RPMI8226 (cell line): ENCODE data around the gene CRELD2.
A peak's percentile ranks its signal among the peaks of the same experiment; 100 is the strongest.

Source experiments
- DNase-seq: peaks from one replicate; pipeline ENCODE4 v3.0.0-alpha.2; 2015

The CRELD2 gene

DNA sequence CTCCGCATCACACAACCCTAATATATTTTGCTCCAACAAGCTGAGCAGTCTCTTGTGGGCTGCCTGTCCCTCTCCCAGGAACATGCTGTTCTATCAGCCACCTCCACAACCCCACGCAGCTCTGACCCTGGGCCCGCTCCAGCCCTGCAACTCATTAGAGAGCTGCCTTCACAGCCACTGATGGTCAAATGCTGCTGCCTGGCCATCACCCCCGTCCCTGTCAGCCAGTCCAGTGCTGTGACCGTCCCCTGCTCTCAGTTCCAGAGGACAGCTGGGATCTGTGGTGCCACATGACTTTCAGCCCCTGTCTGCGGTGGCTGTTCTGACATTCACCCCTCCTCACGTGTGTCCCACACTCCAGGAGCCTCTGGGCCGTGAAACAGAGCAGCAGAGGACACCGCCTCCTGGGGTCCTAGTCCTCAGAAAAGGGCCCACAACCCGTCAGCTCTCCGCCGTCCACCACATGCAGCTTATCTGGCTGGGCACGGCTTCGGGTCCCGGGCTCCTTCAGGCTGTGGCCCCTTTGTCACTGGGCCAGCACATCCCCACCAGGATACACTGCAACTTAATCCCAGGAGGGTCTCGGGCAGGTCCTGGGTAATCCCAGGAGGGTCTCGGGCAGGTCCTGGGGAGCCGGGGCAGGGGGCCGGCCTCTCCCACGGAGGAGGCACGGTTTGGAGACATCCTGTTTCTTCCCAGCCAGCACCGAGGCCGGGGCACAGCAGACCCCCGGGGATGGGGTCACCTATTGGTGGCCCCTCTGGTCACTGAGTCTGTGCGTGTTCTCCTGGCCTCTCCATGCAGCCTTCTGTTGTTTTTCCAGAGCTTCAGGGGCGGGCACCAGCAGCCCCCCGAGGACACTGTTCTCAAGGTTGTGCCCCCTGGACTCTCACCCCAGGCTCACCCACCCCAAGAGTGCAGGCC, 15.1 kb downstream of the CRELD2 start:
- peak; percentile 54 for DNase-seq

DNA sequence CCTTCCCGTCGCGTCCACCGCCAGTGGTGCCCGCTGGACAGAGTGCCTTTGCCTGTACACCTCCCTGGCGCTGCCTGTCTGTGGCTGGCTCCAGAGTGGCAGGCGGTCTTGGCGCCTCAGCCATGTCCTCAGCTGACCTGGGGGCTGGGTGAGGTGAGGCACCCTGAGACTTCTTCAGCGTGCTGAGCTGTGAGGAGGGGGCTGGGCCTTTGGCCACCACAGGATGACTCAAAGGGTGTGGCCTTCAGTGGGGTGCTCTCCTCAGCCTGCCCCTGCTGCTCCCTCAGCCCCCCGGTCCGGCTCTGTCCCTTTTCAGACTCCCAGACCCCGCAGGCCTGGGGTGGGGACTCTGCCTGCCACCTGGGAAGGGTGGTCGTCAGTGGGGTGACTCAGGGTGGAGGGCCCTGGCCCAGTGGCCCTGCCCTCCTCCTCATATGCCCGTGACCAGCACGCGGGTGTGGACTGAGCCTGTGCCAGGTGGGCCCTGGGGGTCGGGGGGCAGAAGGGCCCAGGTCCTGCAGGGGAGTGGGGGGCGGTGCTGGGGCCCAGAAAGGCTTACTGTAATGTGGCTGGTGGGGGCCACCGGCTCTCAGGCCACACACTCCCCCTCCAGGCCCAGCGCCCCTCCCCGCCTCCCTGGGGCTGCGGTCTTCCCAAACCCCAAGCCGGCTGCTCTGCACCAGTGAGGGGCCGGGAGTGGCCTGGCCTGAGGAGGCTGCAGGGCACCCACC, 15.9 kb downstream of the CRELD2 start:
- DNase-seq, result peak; percentile 95

DNA sequence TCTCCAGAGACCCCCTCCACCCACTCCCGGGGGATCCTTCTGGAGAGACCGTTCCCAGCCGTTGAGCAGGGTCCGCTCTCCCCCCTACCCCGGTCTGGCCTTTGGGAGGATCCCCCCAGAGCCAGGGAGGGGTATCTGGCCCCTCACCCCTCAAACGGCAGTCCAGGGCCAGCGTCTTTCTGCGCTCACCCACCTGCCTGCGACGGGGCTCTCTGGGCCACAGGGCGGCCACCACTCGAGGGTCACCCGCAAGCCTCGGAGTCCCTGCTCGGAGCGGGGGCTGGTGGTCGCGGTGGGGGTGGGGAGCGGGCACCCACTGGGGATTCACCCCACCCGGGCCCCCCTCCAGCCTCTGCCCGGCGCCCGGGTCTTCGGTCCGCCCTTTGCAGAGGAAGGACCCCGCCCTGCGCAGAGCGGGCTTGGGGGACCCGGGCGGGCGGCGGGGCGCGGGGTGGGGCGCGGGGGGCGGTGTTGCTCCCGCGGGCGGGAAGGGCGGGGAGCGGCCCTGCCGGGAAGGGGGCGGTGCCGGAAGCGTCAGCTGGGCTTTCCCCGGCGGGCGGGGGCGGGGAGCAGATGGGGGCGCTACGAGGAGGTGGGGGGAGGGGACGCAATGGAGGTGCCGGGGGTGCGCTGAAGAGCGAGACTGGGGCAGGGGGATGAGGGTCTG, 16.6 kb downstream of the CRELD2 start:
- peak; percentile 93 for DNase-seq

DNA sequence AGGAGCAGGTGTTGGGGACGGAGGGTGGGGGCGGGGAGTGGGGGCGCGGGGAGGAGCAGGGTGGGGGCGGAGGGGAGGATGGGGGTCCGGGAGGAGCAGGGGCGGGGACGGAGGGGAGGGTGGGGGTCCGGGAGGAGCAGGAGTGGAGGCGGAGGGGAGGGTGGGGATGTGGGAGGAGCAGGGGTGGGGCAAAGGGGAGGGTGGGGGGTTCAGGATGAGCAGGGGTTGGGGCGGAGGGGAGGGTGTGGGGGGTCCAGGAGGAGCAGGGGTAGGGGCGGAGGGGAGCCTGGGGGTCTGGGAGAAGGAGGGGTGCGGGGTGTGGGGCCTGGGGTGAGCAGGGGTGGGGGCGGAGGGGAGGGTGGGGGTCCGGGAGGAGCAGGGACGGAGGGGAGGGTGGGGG, 17.1 kb downstream of the CRELD2 start:
- no peak for DNase-seq

DNA sequence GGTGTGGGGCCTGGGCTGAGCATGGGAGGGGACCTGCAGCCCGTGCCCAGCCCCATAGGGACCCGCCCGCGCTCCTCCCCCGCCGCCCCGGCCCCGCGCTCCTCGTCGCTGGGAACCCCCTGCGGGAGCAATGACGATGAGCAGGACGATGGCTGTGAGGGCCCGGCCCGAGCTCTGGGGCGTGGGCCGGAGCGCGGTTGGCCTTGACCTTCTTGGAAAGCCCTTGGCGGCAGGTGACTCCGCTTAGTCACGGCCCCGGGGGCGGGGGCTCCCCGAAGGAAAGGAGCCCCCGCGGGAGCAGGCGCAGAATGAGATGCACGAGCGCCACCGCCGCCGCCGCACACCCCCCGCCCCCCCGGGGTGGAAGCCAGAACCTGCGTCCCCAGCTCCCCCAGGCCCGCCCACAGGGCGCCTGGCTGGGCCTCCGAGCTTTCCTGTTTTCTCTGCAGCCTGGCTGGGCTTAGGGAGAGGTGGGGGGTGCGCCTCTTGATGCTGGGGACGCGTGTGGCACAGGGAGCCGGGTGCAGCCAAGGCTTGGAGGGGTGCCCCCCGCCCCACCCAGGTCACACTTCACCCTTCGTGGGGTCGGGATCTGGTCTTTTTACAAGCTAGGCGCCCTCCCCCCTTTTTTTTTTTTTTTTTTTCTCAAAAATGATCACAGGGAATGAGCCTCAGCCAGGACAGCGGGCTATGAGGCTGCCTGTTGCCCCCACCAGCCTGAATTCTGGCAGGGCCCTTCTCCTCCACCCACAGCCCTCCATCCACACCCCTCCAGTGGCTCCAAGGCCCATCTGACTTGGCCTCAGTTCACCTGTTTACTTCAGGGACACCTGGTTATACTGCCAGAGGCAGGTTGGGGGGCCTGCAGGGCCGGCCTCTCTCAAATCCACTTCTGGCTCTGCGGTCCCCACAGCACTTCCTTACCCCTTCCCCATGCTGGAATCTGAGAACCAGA, 17.9 kb downstream of the CRELD2 start:
- DNase-seq, result peak; percentile 96

DNA sequence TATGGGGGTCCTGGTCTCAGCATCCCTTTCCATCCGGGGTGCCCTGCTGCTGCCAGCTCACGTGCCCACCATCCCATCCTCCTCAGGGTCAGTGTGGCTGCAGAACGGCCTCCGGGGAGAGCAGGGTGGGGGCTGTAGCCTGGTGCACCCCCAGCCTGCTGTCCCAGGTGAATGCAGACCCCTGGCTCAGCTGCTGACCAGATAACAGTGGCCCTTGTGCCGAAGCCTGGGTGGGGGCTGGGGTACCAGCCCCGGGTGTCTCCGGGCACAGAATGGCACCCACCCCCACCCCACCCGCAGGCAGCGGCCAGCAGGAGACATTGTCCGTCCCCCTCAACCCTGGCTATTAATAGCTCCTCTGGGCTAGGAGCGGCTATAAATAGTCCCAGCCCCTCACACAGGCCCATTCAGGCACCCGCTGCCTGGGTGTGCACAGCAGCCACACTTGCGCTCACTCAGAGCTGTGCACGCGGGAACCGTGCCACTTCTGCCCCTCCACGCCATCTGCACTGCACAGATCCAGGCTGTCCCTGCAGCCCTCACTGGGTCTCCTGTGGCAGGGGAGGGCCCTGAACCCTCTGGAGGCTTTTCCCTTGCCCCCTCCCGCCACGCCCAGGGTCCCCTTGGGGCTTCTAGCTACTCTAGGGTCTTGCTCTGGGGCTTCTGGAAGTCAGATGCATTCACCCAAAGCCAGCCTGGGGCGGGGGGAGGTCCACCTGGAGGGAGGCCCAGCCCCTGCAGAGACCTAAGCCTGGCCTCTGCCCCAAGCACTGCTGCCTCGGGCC, 18.7 kb downstream of the CRELD2 start:
- peak; percentile 72 for DNase-seq

DNA sequence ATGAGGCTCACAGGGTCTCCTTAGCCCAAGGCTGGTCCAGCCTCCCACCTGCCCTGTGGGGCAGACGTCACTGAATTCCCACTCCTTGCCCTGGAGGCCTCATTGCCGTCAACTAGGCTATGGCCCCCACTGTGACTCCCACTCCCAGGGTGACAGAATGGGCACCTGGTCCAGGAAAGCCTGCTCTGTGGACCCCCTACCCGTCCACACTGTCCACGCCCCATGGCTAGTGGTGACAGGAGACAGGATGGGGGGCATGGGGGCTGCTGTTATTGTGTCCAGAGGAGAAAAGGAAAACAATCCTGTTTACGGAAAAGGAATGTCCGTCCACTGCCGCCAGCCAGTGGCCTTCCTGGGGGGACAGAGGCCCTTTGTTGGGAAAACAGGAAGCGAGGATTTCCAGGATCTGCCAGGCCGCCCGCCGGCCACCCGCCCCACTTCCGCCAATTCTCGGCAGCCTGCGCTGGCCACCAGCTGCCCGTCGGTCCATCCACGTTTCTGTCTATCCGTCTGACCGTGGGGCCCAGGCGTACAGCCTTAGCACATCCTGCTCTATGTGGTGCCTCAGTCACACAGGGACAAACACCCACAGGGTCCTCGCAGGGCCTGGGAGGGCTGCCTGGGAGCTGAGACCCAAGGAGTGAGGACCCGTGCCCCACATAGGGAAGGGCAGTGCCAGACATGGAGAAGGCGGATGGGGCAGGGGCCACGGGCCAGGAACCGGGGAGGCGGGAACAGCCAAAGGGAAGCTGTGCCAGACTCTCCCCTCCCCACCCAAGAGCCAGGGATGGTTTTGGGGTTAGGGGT, 19.5 kb downstream of the CRELD2 start:
- DNase-seq, result no peak

DNA sequence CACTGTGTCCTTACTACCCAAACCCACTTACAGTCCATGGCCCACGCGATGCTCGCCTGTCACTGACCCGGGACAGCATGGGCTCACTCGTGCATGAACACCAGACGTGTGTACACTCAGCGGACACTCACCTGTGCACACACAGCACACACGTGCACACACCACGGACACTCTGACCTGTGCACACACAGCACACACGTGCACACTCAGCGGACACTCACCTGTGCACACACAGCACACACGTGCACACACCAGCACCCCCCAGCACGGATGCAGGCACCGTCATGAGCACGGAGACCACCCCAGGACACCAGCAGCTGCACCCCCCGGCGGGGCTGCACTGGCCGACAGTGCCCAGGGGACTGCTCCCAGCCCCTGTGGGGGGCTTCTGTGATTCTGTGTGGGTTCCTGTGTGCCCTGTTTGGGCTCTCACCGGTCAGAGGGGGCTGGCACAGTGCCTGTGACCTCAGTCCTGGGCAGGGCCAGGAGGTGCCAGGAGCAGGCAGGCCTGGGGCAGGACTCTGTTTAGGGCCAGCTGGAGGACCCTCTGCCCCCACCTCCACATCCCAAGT, 20.2 kb downstream of the CRELD2 start:
- no peak for DNase-seq

DNA sequence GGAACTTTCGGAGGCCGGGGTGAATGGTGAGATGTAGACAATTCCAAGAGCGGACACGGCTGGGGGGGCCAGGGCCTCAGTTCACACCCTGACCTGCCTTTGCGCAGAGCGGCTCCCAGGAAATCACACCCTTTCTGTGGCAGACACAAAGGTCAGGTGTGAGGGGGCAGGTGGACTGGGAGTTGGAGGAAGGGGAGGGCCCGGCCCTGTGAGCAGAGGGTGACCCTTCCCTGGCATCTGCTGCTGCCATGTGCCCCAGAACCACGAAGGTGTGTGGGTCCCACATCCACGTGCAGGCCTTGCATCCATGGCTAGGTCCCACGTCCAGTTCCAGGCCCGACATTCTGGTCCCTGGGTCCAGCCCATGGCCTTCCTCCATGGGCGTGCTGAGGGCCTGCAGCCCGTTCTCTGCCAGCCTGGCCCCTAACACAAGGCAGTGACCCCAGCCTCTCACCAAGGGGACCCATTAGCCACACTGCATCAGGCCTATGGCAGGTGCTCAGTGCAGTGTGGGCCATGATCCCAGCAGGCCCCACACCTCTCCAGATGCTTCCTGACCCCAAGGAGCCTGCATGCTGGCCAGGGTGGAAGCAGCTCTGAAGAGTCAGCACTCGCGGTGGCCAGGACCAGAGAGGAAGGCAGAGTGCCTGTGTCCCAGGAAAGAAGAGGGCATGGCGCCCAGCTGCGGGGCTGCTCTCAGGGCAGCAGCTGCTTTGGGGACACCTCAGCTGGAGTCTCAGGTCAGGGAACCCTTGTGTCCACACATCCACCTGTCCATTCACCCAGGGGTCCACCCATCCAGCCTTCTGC, 23.3 kb downstream of the CRELD2 start:
- DNase-seq, result no peak

DNA sequence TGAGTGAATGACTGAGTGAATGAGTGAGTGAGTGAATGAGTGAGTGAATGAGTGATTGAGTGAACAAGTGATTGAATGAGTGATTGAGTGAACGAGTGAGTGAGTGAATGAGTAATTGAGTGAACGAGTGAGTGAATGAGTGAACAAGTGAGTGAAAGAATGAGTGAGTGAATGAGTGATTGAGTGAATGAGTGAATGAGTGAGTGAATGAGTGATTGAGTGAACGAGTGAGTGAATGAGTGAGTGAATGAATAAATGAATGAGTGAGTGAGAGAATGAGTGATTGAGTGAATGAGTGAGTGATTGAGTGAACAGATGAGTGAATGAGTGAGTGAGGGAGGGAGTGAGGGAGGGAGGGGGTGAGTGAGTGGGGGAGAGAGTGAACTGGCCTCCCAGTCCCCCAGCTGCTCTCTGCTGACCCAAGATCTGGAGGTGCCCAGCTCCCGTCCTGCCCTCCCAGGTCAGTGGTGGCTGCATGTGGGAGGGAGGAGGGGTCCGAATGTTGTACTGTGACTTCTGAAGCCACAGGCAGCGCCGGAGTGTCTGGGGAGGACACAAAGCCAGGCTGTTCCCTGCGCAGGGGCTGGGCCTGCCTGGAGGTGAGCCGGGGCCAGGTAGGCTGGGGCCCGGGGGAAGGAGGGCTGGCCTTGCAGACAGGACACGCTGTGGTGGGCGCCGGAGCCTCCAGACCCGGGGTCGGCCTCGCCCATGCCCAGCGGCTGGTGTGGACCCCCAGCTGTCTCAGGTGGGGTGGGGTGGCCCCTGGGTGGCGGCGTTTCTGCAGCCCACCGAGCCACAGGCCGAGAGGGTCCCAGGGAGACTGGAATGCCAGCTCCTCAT, 24.4 kb downstream of the CRELD2 start:
- no peak for DNase-seq

DNA sequence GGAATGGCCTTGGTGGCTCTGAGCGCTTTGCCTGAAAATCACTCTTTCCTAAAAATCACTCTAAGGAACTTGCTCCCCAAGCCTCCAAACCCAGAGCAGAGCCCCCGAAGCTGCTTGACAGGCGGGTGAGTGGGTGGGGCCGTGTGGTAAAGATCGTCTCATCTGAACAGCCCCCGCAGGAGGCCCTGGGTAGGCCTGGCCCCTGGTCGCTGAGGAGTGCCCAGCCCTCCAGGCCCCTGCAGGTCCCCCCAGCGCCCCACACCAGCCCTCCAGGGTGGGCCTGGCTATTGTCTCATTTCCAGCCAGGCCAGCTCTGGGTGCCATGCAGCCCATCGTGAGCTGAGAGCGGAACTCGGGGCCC, 25.0 kb downstream of the CRELD2 start:
- DNase-seq, result no peak

DNA sequence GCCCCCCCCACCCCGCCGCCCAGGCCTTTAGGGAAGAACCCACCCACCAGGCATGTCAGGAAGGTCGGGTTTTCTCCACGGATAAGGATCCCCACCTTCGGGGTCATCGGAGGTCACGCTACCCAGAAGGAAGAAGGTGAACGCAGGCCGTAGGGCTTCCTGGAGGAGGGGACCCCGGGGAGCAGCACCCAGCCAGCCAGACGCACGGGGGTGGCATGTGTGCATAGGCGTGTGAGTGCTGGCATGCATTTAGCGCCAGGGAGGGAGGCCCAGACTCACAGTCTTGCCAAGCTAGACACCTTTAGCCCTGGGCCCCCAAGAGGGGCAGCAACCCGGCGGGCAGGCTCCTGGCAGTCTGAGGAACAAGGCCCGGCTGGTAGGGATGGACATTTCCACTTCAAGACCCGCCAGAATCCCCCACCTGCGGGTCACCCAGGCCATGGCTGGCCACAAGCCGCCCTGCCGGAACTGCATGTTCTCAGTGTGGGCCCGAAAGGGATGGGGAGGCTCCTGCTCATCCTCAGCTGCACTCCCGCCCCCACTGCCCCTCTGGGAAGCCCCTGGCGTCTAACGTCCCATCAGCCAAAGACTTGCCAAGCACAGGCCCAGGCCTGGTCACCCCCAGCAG, 25.5 kb downstream of the CRELD2 start:
- DNase-seq, result no peak

DNA sequence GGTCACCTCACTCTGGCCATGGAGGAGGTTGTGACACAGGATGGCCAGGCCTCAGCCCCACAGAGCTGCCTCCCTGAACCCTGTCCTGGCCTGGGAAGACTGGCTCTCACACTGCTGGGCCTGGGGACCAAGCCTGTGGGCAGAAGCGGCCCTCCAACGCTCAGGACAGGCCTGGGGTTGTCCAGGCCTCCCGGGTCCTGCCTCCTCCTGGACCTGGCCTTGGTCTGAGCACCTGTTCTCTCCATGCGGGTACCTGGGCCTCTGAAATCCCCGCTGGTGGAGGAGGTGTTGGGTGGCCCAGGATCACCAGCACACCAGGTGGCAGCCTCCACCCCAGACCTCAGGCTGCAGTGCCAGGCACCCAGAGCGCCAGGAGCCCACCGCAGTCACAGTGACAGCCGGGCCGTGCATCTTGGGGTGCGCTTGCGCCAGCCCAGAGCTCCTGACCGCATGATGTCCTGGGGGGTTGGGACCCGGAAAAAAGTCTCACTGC, 26.0 kb downstream of the CRELD2 start:
- DNase-seq, result no peak

DNA sequence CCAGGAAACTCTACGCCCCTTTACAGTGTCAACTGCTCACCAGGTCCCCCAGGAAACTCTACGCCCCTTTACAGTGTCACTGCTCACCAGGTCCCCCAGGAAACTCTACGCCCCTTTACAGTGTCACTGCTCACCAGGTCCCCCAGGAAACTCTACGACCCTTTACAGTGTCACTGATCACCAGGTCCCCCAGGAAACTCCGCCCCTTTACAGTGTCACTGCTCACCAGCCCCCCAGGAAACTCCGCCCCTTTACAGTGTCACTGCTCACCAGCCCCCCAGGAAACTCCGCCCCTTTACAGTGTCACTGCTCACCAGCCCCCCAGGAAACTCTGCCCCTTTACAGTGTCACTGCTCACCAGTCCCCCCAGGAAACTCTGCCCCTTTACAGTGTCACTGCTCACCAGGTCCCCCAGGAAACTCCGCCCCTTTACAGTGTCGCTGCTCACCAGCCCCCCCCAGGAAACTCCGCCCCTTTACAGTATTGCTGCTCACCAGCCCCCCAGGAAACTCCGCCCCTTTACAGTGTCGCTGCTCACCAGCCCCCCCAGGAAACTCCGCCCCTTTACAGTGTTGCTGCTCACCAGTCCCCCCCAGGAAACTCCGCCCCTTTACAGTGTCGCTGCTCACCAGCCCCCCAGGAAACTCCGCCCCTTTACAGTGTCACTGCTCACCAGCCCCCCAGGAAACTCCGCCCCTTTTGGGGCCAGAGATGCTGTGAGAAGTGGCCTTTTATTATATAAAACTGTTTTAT, 26.8 kb downstream of the CRELD2 start:
- peak; percentile 62 for DNase-seq

DNA sequence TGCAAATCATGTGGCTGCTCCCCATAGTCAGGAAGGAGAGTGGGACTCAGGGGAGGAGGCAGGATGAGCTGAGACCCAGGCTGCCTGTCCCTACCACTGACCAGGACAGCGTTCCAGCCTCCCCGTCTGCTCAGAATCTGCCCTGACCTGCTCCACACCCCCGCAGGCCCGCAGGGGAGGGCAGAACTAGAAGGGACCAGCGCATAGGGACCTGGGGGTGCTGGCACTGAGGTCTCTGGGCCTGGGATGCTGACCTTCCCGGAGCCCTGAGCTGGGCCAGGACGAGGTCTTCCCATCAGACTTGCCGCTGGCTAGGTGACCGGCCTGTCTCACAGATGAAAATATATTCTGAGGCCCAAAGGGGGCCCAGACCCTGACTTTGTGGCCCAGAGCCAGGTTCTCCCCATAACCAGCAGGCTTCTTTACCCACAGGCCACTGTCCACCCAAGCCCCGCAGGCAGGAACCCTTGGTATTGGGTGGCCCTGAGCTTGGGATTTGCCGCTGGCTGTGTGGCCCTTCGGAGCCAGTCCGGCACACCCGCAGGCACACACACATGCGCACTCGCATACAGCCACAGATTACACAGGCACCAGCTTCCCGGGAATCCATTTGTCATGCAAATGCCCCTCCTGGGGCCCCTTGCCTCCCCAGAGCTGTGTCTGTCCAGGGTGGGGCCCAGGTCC, 28.3 kb downstream of the CRELD2 start:
- no peak for DNase-seq

DNA sequence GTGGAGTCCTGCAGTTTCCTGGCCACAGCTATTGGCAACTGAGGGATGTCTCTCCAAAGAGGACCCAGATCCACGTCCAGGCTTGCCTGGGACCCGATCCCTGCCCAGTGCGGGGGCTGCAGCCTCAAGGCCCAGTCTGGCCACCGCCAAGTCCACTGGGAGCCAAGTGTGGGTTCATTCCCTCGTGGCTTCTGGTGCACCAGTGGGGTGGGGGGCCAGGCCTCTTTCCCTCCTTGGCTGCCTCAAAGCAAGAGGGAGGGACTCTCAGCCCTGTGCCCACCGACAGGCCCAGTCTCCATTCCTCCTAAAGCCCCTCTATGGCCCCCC, 28.8 kb downstream of the CRELD2 start:
- DNase-seq, result no peak
